Osteocyte (in vitro differentiated cells): Measurements from ENCODE around the gene CHST11. TPM values are rescaled to one million over a fixed set of nuclear protein-coding genes. Genes with fewer than 3 reads are reported as not detected.

Experiments used
- DNase-seq: peaks from one replicate; pipeline ENCODE4 v3.0.0; 2021; ENCODE audit warnings: mixed read lengths; ENCODE audit not compliant: unreplicated experiment; ENCODE audit errors: extremely low spot score
- H3K27ac Mint-ChIP-seq: one replicate; pipeline ENCODE4 v1.8.0; 2021; ENCODE audit warnings: mild to moderate bottlenecking, mixed read lengths; ENCODE audit not compliant: unreplicated experiment
- H3K27me3 Mint-ChIP-seq: one replicate; pipeline ENCODE4 v1.8.0; 2021; ENCODE audit warnings: mixed read lengths; ENCODE audit not compliant: unreplicated experiment
- H3K36me3 Mint-ChIP-seq: one replicate; pipeline ENCODE4 v1.8.0; 2021; ENCODE audit warnings: mixed read lengths; ENCODE audit not compliant: unreplicated experiment
- H3K4me1 Mint-ChIP-seq: one replicate; pipeline ENCODE4 v1.8.0; 2021; ENCODE audit warnings: mixed read lengths; ENCODE audit not compliant: unreplicated experiment
- H3K4me3 Mint-ChIP-seq: one replicate; pipeline ENCODE4 v1.8.0; 2021; ENCODE audit warnings: mild to moderate bottlenecking, moderate library complexity, mixed read lengths; ENCODE audit not compliant: unreplicated experiment
- H3K9me3 Mint-ChIP-seq: one replicate; pipeline ENCODE4 v1.8.0; 2021; ENCODE audit warnings: mixed read lengths; ENCODE audit not compliant: unreplicated experiment
- CTCF ChIP-seq: fragments of 200-600 bp; sonication (generic); IDR thresholded peaks from 2 replicates; pipeline ENCODE4 v1.5.0; 2021; ENCODE audit warnings: antibody characterized with exemption, mild to moderate bottlenecking, moderate library complexity
- total RNA-seq: library from RNA; stranded (reverse); gene quantifications from 2 replicates; pipeline ENCODE4 v1.2.1, GENCODE V29; 2021

The CHST11 gene
- total RNA-seq, 1 donor from 2014 or later, result 7.5 TPM

GRCh38 chr12:104668274-104668718, 211.5 kb downstream of the CHST11 start:
- Mint-ChIP-seq H3K4me1 (peaks cover 49% of the 10 kb centered on the region), H3K27me3 (no peaks in the 10 kb centered on the region), H3K36me3 (no peaks in the 10 kb centered on the region), H3K9me3 (no peaks in the 10 kb centered on the region), H3K4me3 (no peak overlapping the region), H3K27ac (peak overlapping the region; percentile 56)
- TF ChIP-seq CTCF, result no peak
- no peak for DNase-seq

- Mint-ChIP-seq H3K27me3 (no peaks in the 10 kb centered on the region), H3K36me3 (no peaks in the 10 kb centered on the region), H3K9me3 (no peaks in the 10 kb centered on the region), H3K4me3 (no peak overlapping the region), H3K4me1 (peaks cover 56% of the 10 kb centered on the region), H3K27ac (peak overlapping the region; percentile 36)
- TF ChIP-seq CTCF, result peak; percentile 34
- DNase-seq, result no peak
Observed at GRCh38 chr12:104669089-104669721, 212.5 kb downstream of the CHST11 start.

- no peak overlapping the region for H3K27ac Mint-ChIP-seq
- no peaks in the 10 kb centered on the region for H3K27me3 Mint-ChIP-seq
- H3K9me3 Mint-ChIP-seq, result no peaks in the 10 kb centered on the region
- no peak for TF ChIP-seq CTCF
- H3K4me3 Mint-ChIP-seq, result no peak overlapping the region
- DNase-seq, result no peak
- H3K4me1 Mint-ChIP-seq, result peaks cover 56% of the 10 kb centered on the region
- no peaks in the 10 kb centered on the region for H3K36me3 Mint-ChIP-seq
Observed at GRCh38 chr12:104669851-104670337, 213.1 kb downstream of the CHST11 start.

DNA sequence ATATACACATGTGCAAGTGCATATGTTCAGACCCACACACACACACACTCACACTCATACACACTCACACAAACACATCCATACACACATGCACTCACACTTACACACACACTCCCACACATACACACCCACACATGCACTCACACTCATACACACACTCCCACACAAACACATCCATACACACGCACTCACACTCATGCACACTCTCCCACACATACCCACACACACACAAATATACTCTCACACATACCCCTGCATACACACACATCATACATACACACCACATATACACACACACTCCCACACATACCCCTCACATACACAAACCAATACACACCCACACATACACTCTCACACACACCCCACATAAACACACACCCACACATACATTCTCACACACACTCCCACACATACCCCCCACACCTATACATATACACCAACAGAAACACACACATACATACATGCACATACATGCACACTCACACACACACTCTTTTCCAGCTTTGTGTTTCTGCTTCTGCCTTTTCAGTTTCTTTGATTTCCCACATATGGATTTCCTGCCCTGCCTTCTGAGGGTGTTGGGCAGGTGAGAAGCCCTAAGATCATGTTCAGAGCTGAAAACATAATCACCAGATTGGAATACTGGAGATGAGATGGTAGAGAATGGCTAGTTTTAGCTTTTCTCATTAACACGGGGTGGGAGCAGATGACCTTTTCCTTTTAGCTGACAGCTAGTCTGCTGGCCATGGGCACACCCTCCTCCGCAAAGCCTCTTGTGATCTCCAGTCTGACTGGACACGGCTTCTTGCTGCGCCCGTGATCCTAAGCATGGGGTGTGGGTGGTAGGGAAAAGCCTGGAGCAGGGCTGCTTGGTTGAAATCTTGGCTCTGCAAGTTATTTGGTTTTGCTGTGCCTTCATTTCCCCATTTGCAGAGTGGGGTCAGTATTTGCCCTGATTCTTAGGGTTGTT, 214.0 kb downstream of the CHST11 start:
- no peak for DNase-seq
- Mint-ChIP-seq H3K27ac (peak overlapping the region; percentile 87), H3K9me3 (no peaks in the 10 kb centered on the region), H3K36me3 (no peaks in the 10 kb centered on the region), H3K4me1 (peaks cover 56% of the 10 kb centered on the region), H3K27me3 (no peaks in the 10 kb centered on the region), H3K4me3 (no peak overlapping the region)
- TF ChIP-seq CTCF, result no peak
